CD4-positive, alpha-beta memory T cell (primary cell): ENCODE results near the gene USP36. TPM values are rescaled to one million over a fixed set of nuclear protein-coding genes. Genes with fewer than 3 reads are reported as not detected.

Experiments
- CTCF ChIA-PET: fragments of 350-600 bp; sonication (Branson Sonifier 250); formaldehyde crosslinking; loops from one replicate; lab custom pipeline; 2021; ENCODE audit warnings: inconsistent platforms; ENCODE audit not compliant: partially characterized antibody; lab: Charles Lee
- POLR2A ChIA-PET: fragments of 350-600 bp; sonication (Branson Sonifier 250); formaldehyde crosslinking; loops from one replicate; lab custom pipeline; 2021; ENCODE audit not compliant: partially characterized antibody; lab: Charles Lee
- DNase-seq, 5 donors: peaks; one replicate each; pipeline versions ENCODE4 v3.0.0 to v3.0.0-alpha.2; 2020 to 2022; ENCODE audit warnings: mixed read lengths in 1 of 5
- H3K27ac ChIP-seq: one replicate; pipeline ENCODE4 v1.7.0; 2013; ENCODE audit warnings: low read depth, low read length
- H3K27me3 ChIP-seq: 2 replicates; pipeline ENCODE4 v1.7.0; 2013; ENCODE audit warnings: mild to moderate bottlenecking, low read length, moderate library complexity; ENCODE audit not compliant: insufficient read depth
- H3K36me3 ChIP-seq: 2 replicates; pipeline ENCODE4 v1.7.0; 2013; ENCODE audit warnings: mild to moderate bottlenecking, low read length, moderate library complexity; ENCODE audit not compliant: insufficient read depth
- H3K4me1 ChIP-seq: 2 replicates; pipeline ENCODE4 v1.7.0; 2013; ENCODE audit warnings: mild to moderate bottlenecking, low read length, moderate library complexity; ENCODE audit not compliant: insufficient read depth
- H3K4me3 ChIP-seq, 2 donors: one replicate each; pipeline ENCODE4 v1.7.0; 2013; ENCODE audit warnings: low read length in 2 of 2, mild to moderate bottlenecking in 1 of 2
- H3K9me3 ChIP-seq, 2 donors: one replicate each; pipeline ENCODE4 v1.7.0; 2013; ENCODE audit warnings: low read length in 2 of 2, control low read depth in 1 of 2; ENCODE audit not compliant: control insufficient read depth in 1 of 2
- H3K27ac Mint-ChIP-seq, 7 donors: one replicate each; pipeline ENCODE4 v1.8.0; 2020 to 2021; ENCODE audit warnings: mixed read lengths in 7 of 7, mild to moderate bottlenecking in 6 of 7, inconsistent platforms in 3 of 7, moderate library complexity in 3 of 7
- H3K27me3 Mint-ChIP-seq, 2 donors: one replicate each; pipeline ENCODE4 v1.8.0; 2020 to 2021; ENCODE audit warnings: mixed read lengths in 2 of 2
- H3K36me3 Mint-ChIP-seq, 2 donors: one replicate each; pipeline ENCODE4 v1.8.0; 2020 to 2021; ENCODE audit warnings: mixed read lengths in 2 of 2, inconsistent platforms in 1 of 2, mild to moderate bottlenecking in 1 of 2
- H3K4me1 Mint-ChIP-seq, 4 donors: one replicate each; pipeline ENCODE4 v1.8.0; 2020 to 2021; ENCODE audit warnings: mixed read lengths in 4 of 4, mild to moderate bottlenecking in 1 of 4
- H3K4me3 Mint-ChIP-seq, 8 donors: one replicate each; pipeline ENCODE4 v1.8.0; 2020 to 2021; ENCODE audit warnings: mixed read lengths in 8 of 8, mild to moderate bottlenecking in 7 of 8, moderate library complexity in 6 of 8, inconsistent platforms in 3 of 8
- H3K9me3 Mint-ChIP-seq, 8 donors: one replicate each; pipeline ENCODE4 v1.8.0; 2020 to 2021; ENCODE audit warnings: mixed read lengths in 8 of 8, mild to moderate bottlenecking in 5 of 8, inconsistent platforms in 3 of 8, moderate library complexity in 1 of 8
- intact Hi-C: fragments of 100-400 bp; cut with micrococcal nuclease; formaldehyde crosslinking; loops from one replicate; pipeline ENCODE4 v1.15.1; 2023
- polyA plus RNA-seq, 2 donors: library from polyadenylated mRNA; unstranded; fragments of 300-500 nt; fragmentation: Illumina TruSeq; gene quantifications; one replicate each; pipeline ENCODE4 v1.2.3, GENCODE V29; 2021
- total RNA-seq, 2 experiments: library from RNA; stranded (reverse); gene quantifications; one replicate each; pipeline ENCODE4 v1.2.3, GENCODE V29; 2021

Gene USP36
- total and polyA plus RNA-seq, 4 experiments from 2014 or later: 35.4 to 183 (median 118) TPM

DNA sequence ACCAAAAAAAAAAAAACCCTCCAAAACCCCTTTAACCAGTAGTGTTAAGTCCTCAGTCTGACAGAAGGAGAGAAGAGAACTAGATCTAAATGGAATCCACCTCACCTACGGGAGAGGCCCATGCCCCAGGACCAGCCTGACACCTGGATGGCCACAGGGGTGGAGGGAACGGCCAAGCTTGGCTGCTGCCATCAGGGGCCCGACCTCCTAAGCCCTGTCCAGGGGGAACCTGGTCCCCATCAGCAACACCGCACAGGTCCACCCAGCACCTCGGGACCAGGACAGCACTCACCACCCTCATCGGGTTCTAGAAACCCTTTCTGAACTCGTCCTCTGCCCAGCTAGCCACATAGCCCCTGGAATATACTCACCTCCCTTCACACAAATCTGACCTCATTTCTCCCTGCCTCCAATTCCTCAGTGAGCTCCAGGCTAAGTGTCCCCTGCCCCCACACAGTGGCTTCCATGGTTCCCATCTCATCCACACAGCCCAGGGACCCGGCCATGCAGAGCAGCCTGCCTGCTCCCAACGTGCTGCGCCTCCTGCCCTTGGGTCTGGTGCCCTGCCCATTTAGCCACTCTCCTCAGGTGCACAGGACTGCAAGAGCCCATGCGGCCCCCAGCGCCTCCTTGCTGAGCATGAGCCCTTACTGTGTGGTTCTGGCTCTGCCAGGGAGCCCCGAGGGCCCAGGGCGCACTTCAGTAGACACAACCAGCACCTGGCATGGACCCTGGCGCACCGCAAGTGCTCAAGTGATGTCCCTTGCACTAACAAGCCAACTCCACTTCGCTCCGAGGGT is 40.3 kb downstream of the USP36 start:
- ChIA-PET POLR2A (interaction anchor here (0.7 to 9.0 kb wide), 7 partner anchors 10 to 64 kb away, joined by 3 to 81 read pairs (median 8); partner anchors contain the start of gene CYTH1), CTCF (interaction anchor here (0.6 to 5.5 kb wide), 18 partner anchors 11 to 303 kb away, joined by 3 to 37 read pairs (median 5); no protein-coding TSS in a partner anchor)
- DNase-seq: no peak
- Histone ChIP-seq H3K27ac (no peak overlapping the region), H3K36me3 (peaks cover 64% of the 10 kb centered on the region), H3K4me3 (no peak overlapping the region), H3K9me3 (no peaks in the 10 kb centered on the region), H3K4me1 (peaks cover 51% of the 10 kb centered on the region), H3K27me3 (no peaks in the 10 kb centered on the region)
- peak overlapping the region in 2 of 8 donors; percentile 23 to 36 for H3K4me3 Mint-ChIP-seq
- peak overlapping the region; percentile 42 to 98 (median 79) for H3K27ac Mint-ChIP-seq
- H3K4me1 Mint-ChIP-seq: peaks cover 49 to 79% (median 69%) of the 10 kb centered on the region in 4 donors
- peaks cover 0 to 3% (median 0%) of the 10 kb centered on the region in 8 donors for H3K9me3 Mint-ChIP-seq
- intact Hi-C loops: no loop called here
- H3K27me3 Mint-ChIP-seq: no peaks in the 10 kb centered on the region
- H3K36me3 Mint-ChIP-seq: peaks cover 62 to 86% of the 10 kb centered on the region in 2 donors

DNA sequence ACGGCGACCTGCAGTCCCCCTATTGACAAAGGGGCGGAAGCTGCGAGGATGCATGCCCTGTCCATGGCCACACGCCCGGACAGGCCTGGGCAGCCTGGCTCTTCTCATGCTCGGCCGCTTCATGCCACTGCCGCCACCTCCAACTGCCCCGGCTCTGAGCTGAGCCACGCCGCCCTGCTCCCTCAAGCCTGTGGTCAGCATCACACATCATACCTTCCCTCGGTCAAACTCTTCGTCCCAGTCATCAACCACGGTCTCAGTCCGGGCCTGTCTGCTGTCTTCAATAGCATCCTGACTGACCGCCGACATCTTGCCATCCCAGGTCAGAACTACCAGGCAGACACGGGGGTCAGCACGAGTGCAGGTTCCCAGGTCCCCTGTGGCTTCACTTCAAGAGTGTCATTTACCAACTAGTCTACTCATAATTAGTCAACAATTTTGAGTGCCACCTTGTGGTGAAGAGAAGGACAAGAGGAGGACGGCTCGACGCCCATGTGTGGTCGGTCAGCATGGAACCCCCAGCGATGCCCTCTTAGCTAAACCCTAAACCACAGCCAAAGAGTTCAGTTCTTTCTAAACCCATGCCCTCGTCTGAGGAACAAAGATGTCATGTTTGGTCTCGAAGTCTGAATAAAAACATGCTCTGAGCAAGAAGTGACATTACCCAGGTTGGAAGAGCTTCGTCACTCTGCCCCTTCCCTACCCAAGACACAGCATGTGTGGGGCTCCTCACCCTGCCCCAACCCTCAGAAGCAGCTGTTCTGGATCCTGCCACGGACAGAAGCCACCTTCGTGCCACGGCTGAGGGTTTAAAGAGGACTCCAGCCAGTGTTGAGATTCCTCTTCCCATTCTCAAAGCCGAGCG is 41.7 kb downstream of the USP36 start:
- Mint-ChIP-seq H3K36me3 (peaks cover 67 to 86% of the 10 kb centered on the region in 2 donors), H3K27ac (peak overlapping the region; percentile 87 to 99 (median 94)), H3K9me3 (peaks cover 0 to 8% (median 0%) of the 10 kb centered on the region in 8 donors), H3K4me3 (peak overlapping the region; percentile 28 to 79 (median 66)), H3K27me3 (no peaks in the 10 kb centered on the region), H3K4me1 (peaks cover 46 to 79% (median 62%) of the 10 kb centered on the region in 4 donors)
- Histone ChIP-seq H3K4me3 (no peak overlapping the region), H3K27me3 (no peaks in the 10 kb centered on the region), H3K27ac (no peak overlapping the region), H3K4me1 (peaks cover 37% of the 10 kb centered on the region), H3K9me3 (no peaks in the 10 kb centered on the region), H3K36me3 (peaks cover 68% of the 10 kb centered on the region)
- DNase-seq: peak in 4 of 5 donors; percentile 50 to 65 (median 57)
- intact Hi-C loops: loop anchor here (1.0 to 2.0 kb wide), 4 partner anchors 17 to 302 kb away; partner anchors contain the start of gene CYTH1
- CTCF ChIA-PET: interaction anchor here (0.7 to 5.5 kb wide), 26 partner anchors 9 to 302 kb away, joined by 3 to 37 read pairs (median 5); no protein-coding TSS in a partner anchor
- POLR2A ChIA-PET: interaction anchor here (0.7 to 8.0 kb wide), 10 partner anchors 10 to 84 kb away, joined by 3 to 53 read pairs (median 4); partner anchors contain the start of gene CYTH1

DNA sequence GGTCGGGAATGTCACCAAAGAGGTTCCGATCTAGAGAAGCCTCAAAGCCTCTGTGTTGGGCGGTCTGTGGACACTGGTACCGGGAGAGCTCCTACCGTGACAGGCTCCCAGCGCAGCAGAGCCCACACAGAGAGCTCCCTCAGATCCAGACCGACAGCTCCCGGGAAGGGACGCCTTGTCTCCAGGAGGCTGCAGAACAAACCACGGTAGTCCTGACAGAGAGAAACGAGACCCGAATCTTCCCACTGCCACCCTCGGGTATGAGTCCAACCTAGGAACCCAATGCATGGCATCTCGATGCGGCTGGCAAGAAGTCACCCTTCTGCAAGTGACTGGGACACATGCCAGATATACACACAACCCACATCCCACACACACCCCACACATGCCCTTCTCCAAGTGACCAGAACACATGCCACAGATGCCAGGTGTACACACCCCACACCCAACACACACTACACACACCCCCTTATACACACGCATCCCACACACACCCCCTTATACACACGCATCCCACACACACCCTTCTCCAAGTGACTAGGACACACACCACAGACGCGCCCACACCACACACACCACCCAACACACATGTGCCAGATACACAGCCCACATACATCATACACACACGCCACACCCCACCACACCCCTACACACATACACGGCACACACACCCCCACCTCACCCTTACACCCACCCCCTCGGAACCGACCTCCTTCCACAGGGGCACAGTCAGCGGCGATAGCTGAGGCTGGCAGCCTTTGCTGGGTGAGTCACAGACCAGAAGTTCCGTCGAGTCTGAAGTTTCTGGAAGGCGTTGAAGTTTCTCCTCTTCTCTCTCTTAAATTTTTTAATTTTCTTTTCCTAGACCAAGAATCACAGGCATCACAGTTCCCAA is 42.7 kb downstream of the USP36 start:
- Histone ChIP-seq H3K4me1 (peaks cover 27% of the 10 kb centered on the region), H3K36me3 (peaks cover 73% of the 10 kb centered on the region), H3K27ac (no peak overlapping the region), H3K9me3 (no peaks in the 10 kb centered on the region), H3K27me3 (no peaks in the 10 kb centered on the region), H3K4me3 (no peak overlapping the region)
- intact Hi-C loops: loop anchor here (2.0 kb wide), 1 partner anchor 301 kb away; no protein-coding TSS in a partner anchor
- Mint-ChIP-seq H3K4me3 (peak overlapping the region in 4 of 8 donors; percentile 13 to 74 (median 38)), H3K27ac (peak overlapping the region; percentile 75 to 94 (median 87)), H3K9me3 (peaks cover 0 to 7% (median 0%) of the 10 kb centered on the region in 8 donors), H3K4me1 (peaks cover 44 to 78% (median 59%) of the 10 kb centered on the region in 4 donors), H3K27me3 (no peaks in the 10 kb centered on the region), H3K36me3 (peaks cover 71 to 86% of the 10 kb centered on the region in 2 donors)
- ChIA-PET POLR2A (interaction anchor here (1.0 to 8.0 kb wide), 4 partner anchors 14 to 41 kb away, joined by 3 to 53 read pairs (median 8); partner anchors contain the start of gene CYTH1), CTCF (interaction anchor here (0.7 to 5.5 kb wide), 10 partner anchors 8 to 101 kb away, joined by 3 to 37 read pairs (median 7); no protein-coding TSS in a partner anchor)
- DNase-seq: peak in 1 of 5 donors; percentile 45

- peaks cover 40 to 78% (median 56%) of the 10 kb centered on the region in 4 donors for H3K4me1 Mint-ChIP-seq
- peaks cover 66 to 81% of the 10 kb centered on the region in 2 donors for H3K36me3 Mint-ChIP-seq
- no peaks in the 10 kb centered on the region for H3K9me3 ChIP-seq
- peaks cover 0 to 7% (median 0%) of the 10 kb centered on the region in 8 donors for H3K9me3 Mint-ChIP-seq
- H3K4me3 Mint-ChIP-seq: no peak overlapping the region
- H3K36me3 ChIP-seq: peaks cover 67% of the 10 kb centered on the region
- ChIA-PET POLR2A (interaction anchor here (1.2 to 8.0 kb wide), 3 partner anchors 8 to 17 kb away, joined by 4 to 53 read pairs (median 14); partner anchors contain the start of gene CYTH1), CTCF (interaction anchor here (3.8 to 5.5 kb wide), 3 partner anchors 7 to 89 kb away, joined by 18 to 37 read pairs (median 22); no protein-coding TSS in a partner anchor)
- H3K4me3 ChIP-seq: no peak overlapping the region
- H3K27ac Mint-ChIP-seq: peak overlapping the region in 2 of 7 donors; percentile 90 to 91
- intact Hi-C loops: no loop called here
- H3K27me3 Mint-ChIP-seq: no peaks in the 10 kb centered on the region
- peak in 1 of 5 donors; percentile 31 for DNase-seq
- H3K4me1 ChIP-seq: peaks cover 21% of the 10 kb centered on the region
- H3K27me3 ChIP-seq: no peaks in the 10 kb centered on the region
- H3K27ac ChIP-seq: no peak overlapping the region
Observed at GRCh38 chr17:78797213-78797612, 43.4 kb downstream of the USP36 start.

DNA sequence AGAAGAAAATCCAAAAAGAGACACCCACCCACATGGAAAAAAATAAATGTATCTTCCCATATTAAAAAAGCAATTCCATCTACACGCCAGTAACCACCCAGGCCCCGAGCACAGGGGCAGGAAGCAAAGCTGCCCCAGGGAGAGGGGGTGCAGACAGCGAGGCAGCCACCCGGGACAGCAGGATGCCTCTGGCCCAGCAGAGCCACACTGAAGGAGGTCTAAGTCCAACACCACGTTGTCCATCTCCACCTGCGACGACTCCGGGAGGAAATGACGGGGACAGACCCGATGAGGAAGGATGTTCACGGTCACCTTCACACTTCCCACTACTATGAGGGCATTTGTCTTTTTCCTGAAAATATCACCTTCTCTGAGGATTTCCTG is 44.1 kb downstream of the USP36 start:
- ChIA-PET POLR2A (interaction anchor here (1.2 to 8.0 kb wide), 3 partner anchors 9 to 16 kb away, joined by 4 to 53 read pairs (median 14); partner anchors contain the start of gene CYTH1), CTCF (interaction anchor here (1.5 to 5.5 kb wide), 2 partner anchors 9 to 11 kb away, joined by 4 to 37 read pairs; no protein-coding TSS in a partner anchor)
- Mint-ChIP-seq H3K4me1 (peaks cover 44 to 83% (median 61%) of the 10 kb centered on the region in 4 donors), H3K9me3 (peaks cover 0 to 9% (median 0%) of the 10 kb centered on the region in 8 donors), H3K4me3 (peak overlapping the region in 1 of 8 donors; percentile 29), H3K27me3 (no peaks in the 10 kb centered on the region), H3K36me3 (peaks cover 71 to 86% of the 10 kb centered on the region in 2 donors), H3K27ac (peak overlapping the region in 6 of 7 donors; percentile 53 to 91 (median 76))
- Histone ChIP-seq H3K27me3 (no peaks in the 10 kb centered on the region), H3K4me1 (peaks cover 27% of the 10 kb centered on the region), H3K27ac (no peak overlapping the region), H3K4me3 (no peak overlapping the region), H3K9me3 (no peaks in the 10 kb centered on the region), H3K36me3 (peaks cover 66% of the 10 kb centered on the region)
- intact Hi-C loops: no loop called here
- no peak for DNase-seq
